Esophagus muscularis mucosa (tissue), 4 donors: Measurements from ENCODE around the gene TNC. TPM values are rescaled to one million over a fixed set of nuclear protein-coding genes. Genes with fewer than 3 reads are reported as not detected.

Experiments
- DNase-seq: peaks from one replicate; pipeline ENCODE4 v3.0.0-alpha.2; 2017; ENCODE audit errors: extremely low spot score
- H3K27ac ChIP-seq, 4 donors: fragments of 200-600 bp; sonication (generic); replicated peaks in 1 of 4; 1 replicate in 3 of 4; 2 replicates in 1 of 4; pipeline ENCODE4 v1.5.1; 2016 to 2019; ENCODE audit warnings: mild to moderate bottlenecking in 1 of 4
- H3K27me3 ChIP-seq, 4 donors: fragments of 200-600 bp; sonication (generic); one replicate each; pipeline versions ENCODE4 v1.5.1 to v1.6.0; 2016 to 2019
- H3K36me3 ChIP-seq, 4 donors: fragments of 200-600 bp; sonication (generic); one replicate each; pipeline ENCODE4 v1.5.1; 2016 to 2019
- H3K4me1 ChIP-seq, 4 donors: fragments of 200-600 bp; sonication (generic); one replicate each; pipeline ENCODE4 v1.5.1; 2016 to 2019
- H3K4me3 ChIP-seq, 4 donors: fragments of 200-600 bp; sonication (generic); 1 replicate in 2 of 4; 2 replicates in 2 of 4; pipeline ENCODE4 v1.5.1; 2016 to 2019; ENCODE audit warnings: mild to moderate bottlenecking in 4 of 4, moderate library complexity in 1 of 4
- H3K9me3 ChIP-seq, 4 donors: fragments of 200-600 bp; sonication (generic); 1 replicate in 3 of 4; 2 replicates in 1 of 4; pipeline ENCODE4 v1.5.1; 2016 to 2019
- EP300 ChIP-seq: sonication (generic); formaldehyde crosslinking; IDR thresholded peaks from one replicate; pipeline ENCODE4 v1.6.1; 2017; ENCODE audit warnings: antibody characterized with exemption
- POLR2A ChIP-seq: fragments of 450-650 bp; IDR thresholded peaks from one replicate; pipeline ENCODE4 v1.6.1; 2017; ENCODE audit warnings: antibody characterized with exemption, moderate library complexity, mild to moderate bottlenecking, low read depth
- POLR2AphosphoS5 ChIP-seq, 2 donors: sonication (generic); formaldehyde crosslinking; IDR thresholded peaks; one replicate each; pipeline ENCODE4 v1.6.1; 2017; ENCODE audit warnings: antibody characterized with exemption in 2 of 2
- WGBS: methylation state at CpG from one replicate; pipeline ENCODE4 v1.1.5; 2018; 5-methylcytosine and 5-hydroxymethylcytosine counted together
- intact Hi-C: fragments of 100-400 bp; cut with DNase I; formaldehyde crosslinking; loops from one replicate; pipeline ENCODE4 v1.15.1; 2023
- total RNA-seq, 4 donors: library from RNA; depleted of rRNA; stranded (reverse); fragments of >200 nt; gene quantifications; one replicate each; pipeline versions ENCODE4 v1.1.0 to v1.2.1, GENCODE V29; 2016
- TF ChIP-seq, protein P1 (sequence below), 3 experiments: fragments of 200-600 bp in 2 of 3; fragments of 450-650 bp in 1 of 3; sonication (generic) in 2 of 3; IDR thresholded peaks; one replicate each; pipeline ENCODE4 v1.5.1; 2017 to 2019; ENCODE audit warnings: antibody characterized with exemption in 3 of 3, mild to moderate bottlenecking in 2 of 3, moderate library complexity in 1 of 3

Gene TNC
- total RNA-seq, 4 donors from 2014 or later, result 216 to 576 (median 478) TPM

DNA sequence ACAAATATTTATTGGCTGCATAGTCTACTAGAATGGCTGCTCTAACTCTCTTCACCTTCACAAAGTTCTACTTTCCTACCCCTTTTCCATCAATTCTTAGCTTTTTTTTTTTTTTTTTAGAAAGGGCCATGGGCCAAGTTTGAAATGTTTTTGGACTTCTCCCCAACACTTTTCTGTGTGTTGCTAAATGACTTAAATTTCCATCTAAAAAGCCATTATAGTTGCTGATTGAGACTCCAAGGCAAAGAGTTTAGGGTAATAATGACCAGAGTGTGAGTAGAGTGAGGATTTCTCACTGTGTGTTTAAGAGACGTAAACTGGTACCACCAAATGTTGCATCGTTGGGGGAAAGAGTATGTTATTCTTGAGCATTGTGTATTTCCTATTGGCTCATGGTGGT lies 24.4 kb downstream of the TNC start:
- DNase-seq, result no peak
- Histone ChIP-seq H3K4me1 (peaks cover 0 to 69% (median 26%) of the 10 kb centered on the region in 4 donors), H3K36me3 (peaks cover 0 to 18% (median 12%) of the 10 kb centered on the region in 4 donors), H3K27ac (no peak overlapping the region), H3K4me3 (no peak overlapping the region), H3K9me3 (no peaks in the 10 kb centered on the region), H3K27me3 (no peaks in the 10 kb centered on the region)
- intact Hi-C loops, result no loop called here
- TF ChIP-seq EP300 (no peak), POLR2AphosphoS5 (IDR thresholded peaks at IDR 0.05) (peak in 1 of 2 donors; percentile 6)
- WGBS, result 65% methylated on average over 2 of the region's 2 CpGs

DNA sequence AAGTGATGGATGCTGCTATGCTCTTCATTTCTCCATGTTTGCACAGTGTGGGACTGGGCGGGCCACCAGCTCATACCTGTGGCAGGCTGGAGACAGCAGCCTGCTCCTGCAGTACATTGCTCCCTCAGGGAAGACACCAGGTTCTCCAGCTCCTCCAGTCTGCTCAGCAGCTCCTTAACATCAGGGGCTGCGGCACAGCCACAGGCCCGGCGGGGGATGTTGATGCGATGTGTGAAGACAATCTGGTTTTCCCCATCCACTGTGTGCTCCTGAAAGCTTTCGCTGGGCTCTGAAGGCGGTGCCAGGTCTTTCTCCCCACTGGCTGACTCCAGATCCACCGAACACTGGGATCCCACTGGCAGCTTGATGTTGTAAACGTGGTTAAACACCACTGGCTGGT lies 27.5 kb downstream of the TNC start:
- no peak for TF ChIP-seq POLR2A
- TF ChIP-seq, protein P1, sequence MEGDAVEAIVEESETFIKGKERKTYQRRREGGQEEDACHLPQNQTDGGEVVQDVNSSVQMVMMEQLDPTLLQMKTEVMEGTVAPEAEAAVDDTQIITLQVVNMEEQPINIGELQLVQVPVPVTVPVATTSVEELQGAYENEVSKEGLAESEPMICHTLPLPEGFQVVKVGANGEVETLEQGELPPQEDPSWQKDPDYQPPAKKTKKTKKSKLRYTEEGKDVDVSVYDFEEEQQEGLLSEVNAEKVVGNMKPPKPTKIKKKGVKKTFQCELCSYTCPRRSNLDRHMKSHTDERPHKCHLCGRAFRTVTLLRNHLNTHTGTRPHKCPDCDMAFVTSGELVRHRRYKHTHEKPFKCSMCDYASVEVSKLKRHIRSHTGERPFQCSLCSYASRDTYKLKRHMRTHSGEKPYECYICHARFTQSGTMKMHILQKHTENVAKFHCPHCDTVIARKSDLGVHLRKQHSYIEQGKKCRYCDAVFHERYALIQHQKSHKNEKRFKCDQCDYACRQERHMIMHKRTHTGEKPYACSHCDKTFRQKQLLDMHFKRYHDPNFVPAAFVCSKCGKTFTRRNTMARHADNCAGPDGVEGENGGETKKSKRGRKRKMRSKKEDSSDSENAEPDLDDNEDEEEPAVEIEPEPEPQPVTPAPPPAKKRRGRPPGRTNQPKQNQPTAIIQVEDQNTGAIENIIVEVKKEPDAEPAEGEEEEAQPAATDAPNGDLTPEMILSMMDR (IDR thresholded peaks at IDR 0.05), result no peak
- no peak for TF ChIP-seq POLR2AphosphoS5 (IDR thresholded peaks at IDR 0.05)
- TF ChIP-seq EP300, result no peak
- Histone ChIP-seq H3K27me3 (no peaks in the 10 kb centered on the region), H3K4me1 (peaks cover 0 to 46% (median 16%) of the 10 kb centered on the region in 4 donors), H3K9me3 (no peaks in the 10 kb centered on the region), H3K4me3 (no peak overlapping the region), H3K27ac (no peak overlapping the region), H3K36me3 (peaks cover 0 to 35% (median 27%) of the 10 kb centered on the region in 4 donors)
- no peak for DNase-seq
- WGBS, result 96% methylated on average over 9 of the region's 9 CpGs
- intact Hi-C loops, result no loop called here

DNA sequence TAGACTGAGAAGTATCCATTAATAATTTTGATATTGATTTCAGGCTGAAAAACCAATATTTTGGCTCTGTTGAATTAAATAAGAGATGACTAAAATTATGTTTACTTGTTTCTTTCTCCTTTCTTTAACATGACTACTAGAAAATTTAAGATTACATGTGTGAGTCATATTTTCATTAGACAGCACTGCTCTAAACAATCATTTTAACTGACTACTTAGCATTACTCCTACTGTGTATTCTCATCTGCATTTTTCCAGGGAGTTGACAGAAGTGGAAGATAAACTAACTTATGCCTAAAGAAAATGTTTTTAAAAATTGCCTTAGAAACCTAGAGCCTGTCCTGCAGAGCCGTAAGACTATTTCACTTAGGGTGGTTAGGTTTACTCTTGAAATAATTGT lies 29.1 kb downstream of the TNC start:
- H3K36me3 ChIP-seq, result peaks cover 0 to 50% (median 36%) of the 10 kb centered on the region in 4 donors
- no peaks in the 10 kb centered on the region for H3K27me3 ChIP-seq
- TF ChIP-seq POLR2A (no peak), POLR2AphosphoS5 (IDR thresholded peaks at IDR 0.05) (no peak), EP300 (no peak)
- TF ChIP-seq, protein P1 (IDR thresholded peaks at IDR 0.05), result no peak
- H3K27ac ChIP-seq, result no peak overlapping the region
- H3K4me1 ChIP-seq, result peaks cover 0 to 33% (median 9%) of the 10 kb centered on the region in 4 donors
- H3K4me3 ChIP-seq, result no peak overlapping the region
- DNase-seq, result no peak
- intact Hi-C loops, result no loop called here
- WGBS, result 74% methylated on average over 1 of the region's 1 CpG
- H3K9me3 ChIP-seq, result no peaks in the 10 kb centered on the region

DNA sequence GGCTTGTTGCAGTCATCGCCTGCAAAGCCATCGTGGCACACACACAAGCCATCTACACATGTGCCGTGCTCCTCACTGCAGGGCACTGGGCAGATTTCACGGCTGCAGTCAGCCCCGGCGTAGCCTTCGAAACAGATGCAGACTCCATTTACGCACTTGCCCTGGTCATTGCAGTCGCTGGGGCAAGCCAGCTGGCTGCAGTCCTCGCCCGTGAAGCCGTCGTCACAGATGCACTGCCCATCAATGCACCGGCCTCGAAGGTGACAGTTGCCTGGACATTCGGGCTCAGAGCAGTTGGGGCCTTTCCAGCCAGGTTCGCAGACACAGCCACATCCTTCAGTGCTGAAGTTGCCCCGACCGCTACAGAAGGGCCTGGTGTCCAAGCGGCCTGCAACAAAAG lies 31.1 kb downstream of the TNC start:
- Histone ChIP-seq H3K27me3 (no peaks in the 10 kb centered on the region), H3K36me3 (peaks cover 0 to 68% (median 52%) of the 10 kb centered on the region in 4 donors), H3K9me3 (no peaks in the 10 kb centered on the region), H3K27ac (no peak overlapping the region), H3K4me3 (no peak overlapping the region), H3K4me1 (peaks cover 0 to 28% (median 5%) of the 10 kb centered on the region in 4 donors)
- WGBS, result 95% methylated on average over 19 of the region's 20 CpGs
- intact Hi-C loops, result no loop called here
- DNase-seq, result no peak
- TF ChIP-seq EP300 (no peak), POLR2AphosphoS5 (IDR thresholded peaks at IDR 0.05) (no peak), POLR2A (no peak)
- TF ChIP-seq, protein P1 (IDR thresholded peaks at IDR 0.05), result no peak

DNA sequence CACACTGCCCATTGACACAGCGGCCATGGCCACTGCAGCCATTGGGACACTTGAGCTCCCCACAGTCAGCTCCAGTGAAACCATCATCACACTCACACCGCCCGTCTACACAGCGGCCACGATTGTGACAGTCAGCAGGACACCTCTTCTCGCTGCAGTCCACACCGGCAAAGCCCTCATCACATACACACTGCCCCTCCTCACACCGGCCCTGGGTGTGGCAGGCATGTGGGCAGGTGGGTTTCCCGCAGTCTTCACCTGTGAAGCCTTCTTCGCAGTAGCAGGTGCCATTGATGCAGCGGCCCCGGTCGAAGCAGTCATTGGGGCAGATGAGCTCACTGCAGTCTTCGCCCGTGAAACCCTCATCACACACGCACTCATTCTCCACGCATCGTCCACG lies 31.5 kb downstream of the TNC start:
- 95% methylated on average over 17 of the region's 19 CpGs for WGBS

More for the DNA sequence above, 31.5 kb downstream of the TNC start:
- Histone ChIP-seq H3K9me3 (no peaks in the 10 kb centered on the region), H3K4me1 (peaks cover 0 to 33% (median 5%) of the 10 kb centered on the region in 4 donors), H3K27me3 (no peaks in the 10 kb centered on the region), H3K36me3 (peaks cover 0 to 72% (median 54%) of the 10 kb centered on the region in 4 donors), H3K4me3 (no peak overlapping the region), H3K27ac (no peak overlapping the region)
- DNase-seq, result no peak
- TF ChIP-seq, protein P1 (IDR thresholded peaks at IDR 0.05), result no peak
- TF ChIP-seq EP300, result no peak
- intact Hi-C loops, result no loop called here
